Stomach (tissue), 4 donors: ENCODE measurements around the gene WDR59.

ENCODE experiments used
- EP300 ChIP-seq: sonication (generic); formaldehyde crosslinking; IDR thresholded peaks from one replicate; pipeline ENCODE4 v1.6.1; 2017; ENCODE audit warnings: antibody characterized with exemption
- POLR2A ChIP-seq, 4 donors: fragments of 450-650 bp; IDR thresholded peaks; one replicate each; pipeline ENCODE4 v1.6.1; 2016; ENCODE audit warnings: antibody characterized with exemption in 4 of 4, control low read depth in 2 of 4, mild to moderate bottlenecking in 1 of 4, moderate library complexity in 1 of 4

DNA sequence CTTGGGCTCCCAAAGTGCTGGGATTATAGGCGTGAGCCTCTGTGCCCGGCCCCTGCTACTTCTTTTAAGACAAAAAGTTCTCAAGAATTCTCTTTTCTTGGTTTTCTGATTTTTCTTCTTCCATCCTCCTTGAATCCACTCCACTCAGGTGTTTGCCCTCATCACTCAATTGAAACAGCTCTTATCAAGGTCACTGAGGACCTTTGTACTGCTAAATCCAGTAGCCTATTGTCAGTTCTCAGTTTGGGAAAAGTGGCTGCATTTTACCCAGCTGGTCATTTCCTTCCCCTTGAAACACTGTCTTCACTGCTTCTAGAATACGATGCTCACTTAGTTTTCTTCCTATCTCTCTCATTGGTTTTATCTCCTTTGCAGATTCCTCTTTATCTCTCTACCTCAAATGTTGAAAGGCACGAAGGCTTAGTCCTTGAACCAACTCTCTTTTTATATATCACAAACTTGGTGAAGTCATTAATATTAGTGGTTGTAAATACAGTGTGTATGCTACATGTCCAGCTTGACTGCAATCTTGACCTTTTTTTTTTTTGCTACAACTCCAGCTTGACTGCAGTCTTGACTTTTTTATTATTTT, 43.7 kb upstream of the WDR59 start:
- TF ChIP-seq EP300 (no peak), POLR2A (IDR thresholded peaks at IDR 0.05) (no peak)
